ENCODE measurements around the gene DBN1.

- no peak for TF ChIP-seq CTCF (IDR thresholded peaks at IDR 0.05)
- no peak for TF ChIP-seq POLR2A (IDR thresholded peaks at IDR 0.05)
Measured at GRCh38 chr5:177456591-177456964, 16.9 kb downstream of the DBN1 start.
